B cell (primary cell): Measurements from ENCODE around the gene USPL1.

Experiments used
- CTCF ChIP-seq: fragments of 200-600 bp; IDR thresholded peaks from one replicate; pipeline ENCODE4 v1.8.0; 2022; ENCODE audit warnings: antibody characterized with exemption, mild to moderate bottlenecking
- EZH2 ChIP-seq: IDR thresholded peaks from 2 replicates; pipeline ENCODE4 v1.6.1; 2012; ENCODE audit warnings: borderline replicate concordance, low read depth, mild to moderate bottlenecking, moderate library complexity, low read length; ENCODE audit not compliant: insufficient read depth, poor library complexity, severe bottlenecking

- TF ChIP-seq CTCF = no peak
- no peak for TF ChIP-seq EZH2
Observed at GRCh38 chr13:30702006-30702405, 84.3 kb downstream of the USPL1 start.
